NCI-H748 treated with DMSO at 0.1 percent for 48 hours (cell line): ENCODE measurements around the gene ERBB2.

ENCODE experiments used
- DNase-seq: peaks from one replicate; lab custom pipeline; 2025; lab: John Stamatoyannopoulos, UW

The ERBB2 gene

DNA sequence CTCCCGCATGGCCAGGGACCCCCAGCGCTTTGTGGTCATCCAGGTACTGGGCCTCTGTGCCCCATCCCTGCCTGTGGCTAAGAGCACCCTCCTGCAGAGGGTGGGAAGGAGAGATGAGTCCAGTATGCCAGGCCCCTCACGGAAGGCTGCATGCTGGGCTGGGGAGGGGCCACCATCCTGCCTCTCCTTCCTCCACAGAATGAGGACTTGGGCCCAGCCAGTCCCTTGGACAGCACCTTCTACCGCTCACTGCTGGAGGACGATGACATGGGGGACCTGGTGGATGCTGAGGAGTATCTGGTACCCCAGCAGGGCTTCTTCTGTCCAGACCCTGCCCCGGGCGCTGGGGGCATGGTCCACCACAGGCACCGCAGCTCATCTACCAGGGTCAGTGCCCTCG lies 26.8 kb downstream of the ERBB2 start:
- no peak for DNase-seq

GRCh38 chr17:39727556-39727955 lies 27.7 kb downstream of the ERBB2 start:
- no peak for DNase-seq

GRCh38 chr17:39729280-39729851 lies 29.5 kb downstream of the ERBB2 start:
- DNase-seq, result no peak

GRCh38 chr17:39730095-39730921 lies 30.4 kb downstream of the ERBB2 start, which contains the start of gene MIEN1:
Gene MIEN1 (minus strand): TSS chr17:39730532. CDS start chr17:39730495, 37 bp downstream.
- DNase-seq, result peak; percentile 83

DNA sequence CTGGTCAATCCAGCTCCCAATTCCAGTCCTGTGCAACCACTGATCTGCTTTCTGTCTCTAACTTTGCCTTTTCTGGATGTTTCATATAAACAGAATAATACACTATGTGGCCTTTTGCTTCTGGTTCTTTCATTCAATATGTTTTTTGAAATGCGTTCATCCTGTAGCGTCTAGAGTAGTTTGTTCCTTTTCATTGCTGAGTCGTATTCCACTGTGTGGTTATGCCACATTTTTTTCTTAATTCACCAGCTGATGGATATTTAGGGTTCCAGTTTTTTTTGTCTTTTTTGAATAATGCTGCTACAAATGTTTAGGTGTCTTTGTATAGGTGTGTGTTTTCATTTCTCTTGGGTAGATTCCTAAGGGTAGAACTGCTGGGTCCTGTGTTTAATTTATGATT lies 32.7 kb downstream of the ERBB2 start:
- DNase-seq, result no peak

GRCh38 chr17:39735882-39736281 lies 36.0 kb downstream of the ERBB2 start:
- DNase-seq, result no peak

DNA sequence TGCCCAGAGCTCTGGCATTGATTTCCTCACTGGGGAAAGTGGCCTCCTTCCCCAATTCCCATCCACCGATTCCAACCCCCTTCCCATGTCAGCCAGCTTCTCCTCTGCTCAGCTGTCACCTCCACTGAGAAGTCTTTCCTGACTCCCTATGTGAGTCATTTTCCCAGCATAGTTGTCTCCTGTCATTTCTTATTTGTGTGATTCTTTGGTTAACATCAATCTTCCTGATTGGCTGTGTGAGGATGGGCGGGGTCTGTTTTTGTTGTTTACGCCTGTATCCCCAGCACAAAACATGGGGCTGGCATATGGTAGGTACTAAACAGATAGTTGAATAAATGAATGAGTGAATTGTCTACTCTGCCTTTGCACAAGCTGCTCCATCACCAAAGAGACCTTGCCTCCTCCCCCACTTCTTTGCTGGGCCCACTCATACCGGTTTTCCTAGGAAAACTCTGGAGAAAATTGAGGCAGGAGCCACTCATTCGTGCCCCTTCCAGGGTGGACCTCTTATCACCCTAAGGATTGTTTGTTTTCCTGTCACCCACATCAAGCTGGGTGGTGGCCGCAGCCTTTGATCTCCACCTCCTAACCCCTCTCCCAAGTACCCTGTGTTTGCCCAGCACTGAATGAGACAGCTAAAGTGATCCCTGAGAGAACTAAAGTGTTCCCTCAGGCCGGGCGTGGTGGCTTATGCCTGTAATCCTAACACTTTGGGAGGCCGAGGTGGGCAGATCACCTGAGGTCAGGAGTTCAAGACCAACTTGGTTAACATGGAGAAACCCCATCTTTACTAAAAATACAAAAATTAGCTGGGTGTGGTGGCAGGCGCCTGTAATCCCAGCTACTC lies 36.7 kb downstream of the ERBB2 start:
- no peak for DNase-seq

DNA sequence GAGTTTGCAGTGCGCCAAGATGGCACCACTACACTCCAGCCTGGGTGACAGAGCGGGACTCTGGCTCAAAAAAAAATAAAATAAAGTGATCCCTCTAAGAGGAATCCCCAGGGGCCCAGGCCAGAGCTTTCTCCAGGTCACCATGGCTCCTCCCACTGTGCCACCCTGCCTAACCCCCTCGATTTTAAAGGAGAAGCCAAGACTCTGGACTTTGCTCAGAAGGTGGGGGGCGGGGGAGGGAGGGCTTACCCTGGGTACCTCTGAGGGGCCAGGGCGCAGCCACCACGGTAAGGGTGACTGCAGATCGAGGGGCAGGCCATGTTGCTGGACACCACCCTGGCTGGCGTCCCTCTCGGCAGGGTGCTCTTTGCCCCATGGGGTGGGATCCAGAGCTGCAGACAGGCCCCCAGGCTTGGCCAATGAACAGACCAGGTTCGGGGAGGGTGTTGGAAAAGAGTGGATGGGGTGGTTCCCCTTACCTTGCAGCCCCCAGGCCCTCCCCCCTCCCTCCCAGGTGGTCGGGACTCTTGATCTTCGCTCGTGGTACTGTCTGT lies 37.4 kb downstream of the ERBB2 start:
- DNase-seq, result no peak

DNA sequence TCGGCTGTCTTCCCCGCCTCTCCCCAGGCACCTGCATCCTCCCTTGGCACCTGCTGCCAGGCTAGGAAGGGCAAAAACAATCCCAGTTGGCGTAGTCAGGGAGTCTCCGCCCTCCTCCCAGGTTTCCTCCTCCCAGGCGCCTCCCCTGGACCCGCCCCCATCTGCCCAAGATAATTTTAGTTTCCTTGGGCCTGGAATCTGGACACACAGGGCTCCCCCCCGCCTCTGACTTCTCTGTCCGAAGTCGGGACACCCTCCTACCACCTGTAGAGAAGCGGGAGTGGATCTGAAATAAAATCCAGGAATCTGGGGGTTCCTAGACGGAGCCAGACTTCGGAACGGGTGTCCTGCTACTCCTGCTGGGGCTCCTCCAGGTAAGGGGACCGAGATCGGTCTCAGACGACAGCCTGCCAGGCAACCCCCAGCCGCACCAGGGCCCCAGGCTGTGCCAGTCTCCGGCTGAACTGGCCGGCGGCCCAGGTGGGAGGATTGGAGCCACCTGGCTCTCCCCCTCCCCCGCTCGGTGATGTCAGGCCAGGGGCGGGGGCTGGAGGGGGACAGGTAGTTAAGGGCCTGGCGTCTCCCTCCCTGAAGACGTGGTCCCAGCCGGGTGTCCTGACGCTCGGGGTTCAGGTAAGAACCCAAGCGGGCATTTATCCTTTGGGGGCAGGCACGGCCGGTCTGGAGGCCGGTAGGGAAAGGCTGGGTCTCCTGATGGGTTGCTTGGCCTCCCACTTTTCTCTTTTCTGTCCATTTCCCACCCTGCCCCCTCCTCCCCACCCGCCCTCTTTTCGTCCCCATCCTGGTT lies 38.1 kb downstream of the ERBB2 start, which contains the start of gene GRB7:
TSS of gene GRB7 (plus strand) at position 179 of the 808 bp plus-strand sequence. CDS start 4,364 bp downstream, outside the sequence.
- DNase-seq, result peak; percentile 80

- DNase-seq, result peak; percentile 43
Observed at GRCh38 chr17:39738568-39738901, 38.7 kb downstream of the ERBB2 start.

DNA sequence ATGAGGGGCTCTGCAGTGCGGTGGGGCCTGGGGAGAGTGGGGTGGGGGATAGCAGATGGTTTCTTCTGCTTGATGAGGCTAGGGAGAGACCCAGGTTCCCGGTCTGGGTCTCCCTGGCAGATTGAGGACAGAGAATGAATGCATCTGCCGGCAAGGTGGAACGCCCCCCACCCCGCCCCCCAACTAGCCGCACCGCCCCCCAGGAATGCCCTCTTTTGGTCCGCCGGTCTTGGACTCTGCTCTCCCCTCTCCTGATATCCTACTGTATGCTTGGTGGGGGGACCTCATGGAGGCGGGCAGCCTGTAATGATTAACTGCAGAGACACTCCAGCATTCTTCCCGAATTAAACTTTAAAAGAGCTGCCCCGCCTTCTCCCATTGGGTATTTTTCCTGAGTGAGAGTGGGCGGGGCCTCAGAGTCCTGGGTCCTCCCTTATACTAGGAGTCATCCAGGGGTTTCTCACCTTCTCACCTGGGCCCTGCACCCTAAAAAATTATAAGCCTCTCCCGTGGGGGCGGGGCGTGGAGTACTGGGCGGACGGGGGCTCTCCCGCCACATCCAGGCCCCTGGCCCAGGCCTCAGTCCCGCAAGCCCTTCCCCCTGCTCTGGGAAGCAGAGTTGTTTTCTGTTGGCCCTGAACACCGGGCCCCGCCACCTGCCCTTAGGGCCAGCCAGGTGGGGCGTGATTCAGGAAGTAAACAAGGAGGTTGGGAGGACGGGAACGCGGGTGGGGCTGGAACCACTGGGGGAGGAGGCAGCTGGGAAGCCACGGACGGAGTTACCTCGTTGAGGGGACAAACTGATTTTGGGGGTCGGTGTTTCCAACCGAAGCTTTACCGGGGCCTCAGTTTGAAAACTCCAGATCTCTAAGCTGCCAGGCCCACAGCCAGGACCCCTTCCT lies 39.4 kb downstream of the ERBB2 start:
- DNase-seq, result peak; percentile 65

DNA sequence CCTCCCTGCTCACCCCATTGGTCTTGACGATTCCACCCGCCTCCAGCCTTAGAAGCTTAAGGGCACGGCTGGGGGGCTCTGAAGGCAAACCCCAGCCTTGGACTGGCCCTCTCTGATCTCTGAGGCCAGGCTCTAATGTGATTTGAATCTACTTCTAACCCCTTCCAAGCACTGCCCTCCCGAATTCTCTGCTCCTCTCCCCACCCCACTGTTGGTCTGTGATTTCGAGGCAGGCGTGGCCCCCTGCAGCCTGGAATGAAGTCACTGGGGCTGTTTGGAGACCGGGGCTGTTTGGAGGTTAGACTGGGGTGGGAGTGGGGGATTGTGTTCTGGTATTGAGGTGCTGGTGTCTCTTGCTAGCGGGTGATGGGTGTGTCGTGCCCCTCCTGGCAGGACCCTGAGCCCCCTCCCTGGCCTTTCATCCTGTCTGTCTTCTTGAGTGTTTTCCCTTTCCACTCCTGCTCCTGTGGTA lies 40.1 kb downstream of the ERBB2 start:
- no peak for DNase-seq

GRCh38 chr17:39740357-39741111 lies 40.7 kb downstream of the ERBB2 start:
- no peak for DNase-seq

DNA sequence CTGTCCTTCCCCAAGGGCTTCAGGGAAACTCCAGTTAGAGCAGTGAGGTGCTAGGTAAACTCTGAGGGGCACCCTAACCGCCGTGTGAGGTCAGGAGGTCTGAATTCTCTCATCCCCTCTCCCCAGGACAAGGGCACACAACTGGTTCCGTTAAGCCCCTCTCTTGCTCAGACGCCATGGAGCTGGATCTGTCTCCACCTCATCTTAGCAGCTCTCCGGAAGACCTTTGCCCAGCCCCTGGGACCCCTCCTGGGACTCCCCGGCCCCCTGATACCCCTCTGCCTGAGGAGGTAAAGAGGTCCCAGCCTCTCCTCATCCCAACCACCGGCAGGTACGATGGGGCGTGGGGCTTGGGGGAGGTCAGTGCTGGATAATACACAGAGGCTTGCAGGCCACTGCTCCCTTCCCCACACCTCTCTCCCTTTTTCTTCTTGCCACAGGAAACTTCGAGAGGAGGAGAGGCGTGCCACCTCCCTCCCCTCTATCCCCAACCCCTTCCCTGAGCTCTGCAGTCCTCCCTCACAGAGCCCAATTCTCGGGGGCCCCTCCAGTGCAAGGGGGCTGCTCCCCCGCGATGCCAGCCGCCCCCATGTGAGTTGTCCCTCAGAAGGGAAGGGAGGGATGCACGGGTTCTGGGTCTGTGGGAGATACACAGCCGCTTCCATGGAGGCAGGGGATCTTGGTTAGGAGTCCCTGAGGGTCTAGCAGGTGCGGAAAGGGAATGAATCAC lies 42.4 kb downstream of the ERBB2 start:
- no peak for DNase-seq

GRCh38 chr17:39742856-39743436 lies 43.1 kb downstream of the ERBB2 start:
- DNase-seq, result no peak

DNA sequence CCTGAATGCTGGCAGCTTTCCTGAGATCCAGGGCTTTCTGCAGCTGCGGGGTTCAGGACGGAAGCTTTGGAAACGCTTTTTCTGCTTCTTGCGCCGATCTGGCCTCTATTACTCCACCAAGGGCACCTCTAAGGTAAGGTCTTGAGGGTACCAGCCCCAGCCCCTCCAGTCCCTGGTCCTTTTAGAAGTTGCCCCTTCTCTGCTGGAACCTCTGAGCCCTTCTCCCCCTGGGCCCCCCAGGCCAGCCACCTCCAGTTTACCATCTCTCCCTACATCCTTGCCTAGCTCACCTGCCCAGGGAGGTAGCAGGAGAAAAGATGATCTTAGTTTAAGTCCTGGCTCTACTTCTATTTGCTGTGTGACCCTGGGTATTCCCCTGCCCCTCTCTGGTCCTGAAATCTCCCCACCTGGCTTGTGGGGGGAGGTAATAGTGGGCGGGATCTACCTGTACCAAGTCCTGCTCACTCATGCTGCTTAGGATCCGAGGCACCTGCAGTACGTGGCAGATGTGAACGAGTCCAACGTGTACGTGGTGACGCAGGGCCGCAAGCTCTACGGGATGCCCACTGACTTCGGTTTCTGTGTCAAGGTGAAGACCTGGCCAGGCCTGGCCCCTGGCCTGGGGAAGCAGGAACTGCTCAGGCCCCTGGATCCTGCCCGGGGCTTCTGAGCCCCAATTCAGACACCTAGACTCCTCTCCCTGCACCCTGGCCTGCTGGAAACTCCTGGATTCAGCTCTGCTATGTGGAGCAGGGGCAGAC lies 44.4 kb downstream of the ERBB2 start:
- DNase-seq, result no peak

DNA sequence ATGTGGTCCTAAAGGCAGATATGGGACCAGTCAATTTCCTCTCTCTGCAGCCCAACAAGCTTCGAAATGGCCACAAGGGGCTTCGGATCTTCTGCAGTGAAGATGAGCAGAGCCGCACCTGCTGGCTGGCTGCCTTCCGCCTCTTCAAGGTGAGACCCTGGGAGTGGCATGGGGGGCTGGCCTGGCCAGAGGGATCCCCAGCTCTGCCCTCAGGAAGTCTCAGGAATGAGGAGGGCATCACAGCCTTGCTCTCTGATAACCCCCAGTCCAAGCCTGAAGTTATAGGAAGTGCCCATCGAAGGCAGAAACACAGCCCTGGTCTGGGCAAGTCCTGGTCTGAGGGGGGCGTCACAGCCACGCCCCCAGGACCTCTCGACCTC lies 45.0 kb downstream of the ERBB2 start:
- DNase-seq, result no peak
